HG03066 (cell line): Measurements from ENCODE around the gene RGS7.
"Not testable (repeated sequence)": the region's sequence is repeated elsewhere in the genome, so short reads cannot be mapped to it uniquely, and the experiment has no call there.

ENCODE experiments used
- ATAC-seq: cut with Tn5 transposase; IDR thresholded peaks from one replicate; pipeline ENCODE4 v1.9.1; 2021; ENCODE audit warnings: low read depth; ENCODE audit not compliant: unreplicated experiment

Gene RGS7

GRCh38 chr1:241145881-241146280 lies 211.1 kb downstream of the RGS7 start:
- ATAC-seq = no peak

GRCh38 chr1:241143765-241144442 lies 213.1 kb downstream of the RGS7 start:
- no peak for ATAC-seq

- ATAC-seq = no peak
These were observed 214.5 kb downstream of the RGS7 start for GRCh38 chr1:241142493-241142892.

GRCh38 chr1:241141646-241142045 lies 215.4 kb downstream of the RGS7 start:
- not testable (repeated sequence) for ATAC-seq

GRCh38 chr1:241140670-241141069 lies 216.3 kb downstream of the RGS7 start:
- ATAC-seq = no peak

- ATAC-seq = no peak
These were observed 218.0 kb downstream of the RGS7 start for GRCh38 chr1:241139047-241139446.

- no peak for ATAC-seq
These were observed 218.8 kb downstream of the RGS7 start for GRCh38 chr1:241138248-241138647.

- ATAC-seq = no peak
These were observed 220.6 kb downstream of the RGS7 start for GRCh38 chr1:241136389-241136788.

GRCh38 chr1:241131636-241132194 lies 225.3 kb downstream of the RGS7 start:
- ATAC-seq = no peak

- ATAC-seq = no peak
These were observed 226.1 kb downstream of the RGS7 start for GRCh38 chr1:241130881-241131280.

- ATAC-seq = no peak
These were observed 227.6 kb downstream of the RGS7 start for GRCh38 chr1:241129207-241129960.

- ATAC-seq = no peak
These were observed 231.7 kb downstream of the RGS7 start for GRCh38 chr1:241125286-241125685.

- no peak for ATAC-seq
These were observed 239.0 kb downstream of the RGS7 start for GRCh38 chr1:241118049-241118448.

- ATAC-seq = no peak
These were observed 241.2 kb downstream of the RGS7 start for GRCh38 chr1:241115784-241116183.

- ATAC-seq = no peak
These were observed 242.2 kb downstream of the RGS7 start for GRCh38 chr1:241114699-241115233.

GRCh38 chr1:241113557-241113956 lies 243.4 kb downstream of the RGS7 start:
- ATAC-seq = no peak

GRCh38 chr1:241109039-241109438 lies 248.0 kb downstream of the RGS7 start:
- ATAC-seq = no peak

- ATAC-seq = no peak
These were observed 251.9 kb downstream of the RGS7 start for GRCh38 chr1:241105147-241105546.

GRCh38 chr1:241102664-241103063 lies 254.3 kb downstream of the RGS7 start:
- no peak for ATAC-seq

GRCh38 chr1:241101622-241102021 lies 255.4 kb downstream of the RGS7 start:
- no peak for ATAC-seq

GRCh38 chr1:241097479-241097878 lies 259.5 kb downstream of the RGS7 start:
- no peak for ATAC-seq

GRCh38 chr1:241096982-241097381 lies 260.0 kb downstream of the RGS7 start:
- ATAC-seq = no peak
